DND-41 (cell line): ENCODE data around the gene CPPED1.

Source experiments
- ATAC-seq: fragments of 200-7000 bp; cut with Tn5 transposase; 3 replicates; pipeline ENCODE4 v1.9.1; 2021; ENCODE audit warnings: low read depth; ENCODE audit not compliant: insufficient read depth
- DNase-seq: peaks from one replicate; pipeline ENCODE4 v3.0.0-alpha.2; 2020
- H2AFZ ChIP-seq: 2 replicates; pipeline ENCODE4 v1.6.0; 2012; ENCODE audit warnings: low read depth, low read length
- H3K27ac ChIP-seq: 2 replicates; pipeline ENCODE4 v1.5.1; 2012; ENCODE audit warnings: low read length, inconsistent platforms
- H3K27me3 ChIP-seq: fragments of 200-600 bp; sonication (generic); 2 replicates; pipeline ENCODE4 v1.6.0; 2012; ENCODE audit warnings: low read length, mild to moderate bottlenecking, inconsistent platforms; ENCODE audit not compliant: insufficient read depth, poor library complexity
- H3K36me3 ChIP-seq: 2 replicates; pipeline ENCODE4 v1.5.1; 2012; ENCODE audit warnings: low read length, inconsistent platforms; ENCODE audit not compliant: insufficient read depth
- H3K4me1 ChIP-seq: 2 replicates; pipeline ENCODE4 v1.5.1; 2012; ENCODE audit warnings: mild to moderate bottlenecking, low read length; ENCODE audit not compliant: insufficient read depth
- H3K4me2 ChIP-seq: 2 replicates; pipeline ENCODE4 v1.6.0; 2012; ENCODE audit warnings: mild to moderate bottlenecking, moderate library complexity, low read length, inconsistent platforms; ENCODE audit not compliant: insufficient read depth
- H3K4me3 ChIP-seq, 2 experiments: fragments of 200-600 bp in 1 of 2; shearing (Covaris generic) in 1 of 2; 2 replicates each; pipeline ENCODE4 v1.5.1; 2012 to 2016; ENCODE audit warnings: inconsistent platforms in 2 of 2, low read length in 2 of 2, mild to moderate bottlenecking in 2 of 2, low read depth in 1 of 2, moderate library complexity in 1 of 2
- H3K79me2 ChIP-seq: 2 replicates; pipeline ENCODE4 v1.6.0; 2012; ENCODE audit warnings: low read length, inconsistent platforms; ENCODE audit not compliant: insufficient read depth
- H3K9ac ChIP-seq: 2 replicates; pipeline ENCODE4 v1.6.0; 2012; ENCODE audit warnings: low read depth, mild to moderate bottlenecking, inconsistent platforms, low read length, moderate library complexity
- H3K9me3 ChIP-seq: 2 replicates; pipeline ENCODE4 v1.5.1; 2012; ENCODE audit warnings: low read length, moderate library complexity, mild to moderate bottlenecking, inconsistent platforms; ENCODE audit not compliant: insufficient read depth, severe bottlenecking
- H4K20me1 ChIP-seq: 2 replicates; pipeline ENCODE4 v1.6.0; 2012; ENCODE audit warnings: low read length; ENCODE audit not compliant: insufficient read depth
- EZH2 ChIP-seq: IDR thresholded peaks from 3 replicates; pipeline ENCODE4 v1.6.1; 2012; ENCODE audit warnings: borderline replicate concordance, low read depth, mild to moderate bottlenecking, moderate library complexity, low read length, inconsistent platforms; ENCODE audit not compliant: severe bottlenecking
- TF ChIP-seq, protein P1 (sequence below): IDR thresholded peaks from 2 replicates; pipeline ENCODE4 v1.5.1; 2012; ENCODE audit warnings: borderline replicate concordance, low read length, moderate library complexity, mild to moderate bottlenecking; ENCODE audit not compliant: poor library complexity, severe bottlenecking; ENCODE audit errors: extremely low read depth

Gene CPPED1

DNA sequence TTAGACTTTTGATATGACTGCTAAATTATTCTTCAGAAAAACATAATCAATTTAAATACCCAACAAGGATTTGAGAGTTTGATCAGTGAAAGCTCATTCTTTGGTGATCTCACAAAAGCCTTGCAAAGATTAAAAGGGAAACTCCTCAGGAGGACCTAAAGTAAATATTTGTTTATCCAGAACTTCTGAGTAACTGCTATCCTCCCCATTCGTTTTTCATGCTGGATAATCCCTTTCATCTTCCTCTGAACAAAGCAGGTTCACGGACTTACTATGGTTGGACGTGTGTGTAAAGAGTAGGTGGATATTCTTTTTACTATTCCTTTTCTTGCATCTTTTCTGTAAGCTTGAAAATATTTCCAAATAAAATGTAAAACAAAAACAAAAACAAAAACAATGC, 124.7 kb downstream of the CPPED1 start:
- TF ChIP-seq, protein P1, sequence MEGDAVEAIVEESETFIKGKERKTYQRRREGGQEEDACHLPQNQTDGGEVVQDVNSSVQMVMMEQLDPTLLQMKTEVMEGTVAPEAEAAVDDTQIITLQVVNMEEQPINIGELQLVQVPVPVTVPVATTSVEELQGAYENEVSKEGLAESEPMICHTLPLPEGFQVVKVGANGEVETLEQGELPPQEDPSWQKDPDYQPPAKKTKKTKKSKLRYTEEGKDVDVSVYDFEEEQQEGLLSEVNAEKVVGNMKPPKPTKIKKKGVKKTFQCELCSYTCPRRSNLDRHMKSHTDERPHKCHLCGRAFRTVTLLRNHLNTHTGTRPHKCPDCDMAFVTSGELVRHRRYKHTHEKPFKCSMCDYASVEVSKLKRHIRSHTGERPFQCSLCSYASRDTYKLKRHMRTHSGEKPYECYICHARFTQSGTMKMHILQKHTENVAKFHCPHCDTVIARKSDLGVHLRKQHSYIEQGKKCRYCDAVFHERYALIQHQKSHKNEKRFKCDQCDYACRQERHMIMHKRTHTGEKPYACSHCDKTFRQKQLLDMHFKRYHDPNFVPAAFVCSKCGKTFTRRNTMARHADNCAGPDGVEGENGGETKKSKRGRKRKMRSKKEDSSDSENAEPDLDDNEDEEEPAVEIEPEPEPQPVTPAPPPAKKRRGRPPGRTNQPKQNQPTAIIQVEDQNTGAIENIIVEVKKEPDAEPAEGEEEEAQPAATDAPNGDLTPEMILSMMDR: no peak
- TF ChIP-seq EZH2: no peak
- no peak overlapping the region for H3K27ac ChIP-seq
- no peak overlapping the region for H3K4me3 ChIP-seq
- H3K4me1 ChIP-seq: peaks cover 11% of the 10 kb centered on the region
- H3K4me2 ChIP-seq: no peak overlapping the region
- H2AFZ ChIP-seq: no peak overlapping the region
- H3K79me2 ChIP-seq: no peaks in the 10 kb centered on the region
- no peaks in the 10 kb centered on the region for H3K27me3 ChIP-seq
- no peaks in the 10 kb centered on the region for H3K36me3 ChIP-seq
- no peak for ATAC-seq
- no peak for DNase-seq
- no peaks in the 10 kb centered on the region for H4K20me1 ChIP-seq
- no peaks in the 10 kb centered on the region for H3K9me3 ChIP-seq
- H3K9ac ChIP-seq: no peak overlapping the region

DNA sequence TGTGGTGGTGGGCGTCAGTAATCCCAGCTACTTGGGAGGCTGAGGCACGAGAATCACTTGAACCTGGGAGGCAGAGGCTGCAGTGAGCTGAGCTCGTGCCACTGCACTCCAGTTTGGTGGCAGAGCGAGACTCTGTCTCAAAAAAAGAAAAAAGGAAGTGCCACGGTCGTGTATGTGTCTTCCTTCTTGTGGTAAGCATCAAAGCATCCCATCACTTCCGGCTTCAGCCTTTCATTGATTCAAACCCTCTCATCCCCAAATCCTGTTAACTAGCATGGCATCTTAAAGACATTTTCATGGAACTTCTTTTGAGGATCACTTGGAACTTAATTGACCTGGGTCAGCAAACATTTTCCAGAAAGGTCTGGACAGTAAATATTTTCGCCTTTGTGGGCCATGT, 126.2 kb downstream of the CPPED1 start:
- no peaks in the 10 kb centered on the region for H3K36me3 ChIP-seq
- H3K4me2 ChIP-seq: no peak overlapping the region
- H3K27ac ChIP-seq: no peak overlapping the region
- H3K9me3 ChIP-seq: no peaks in the 10 kb centered on the region
- H2AFZ ChIP-seq: no peak overlapping the region
- no peak overlapping the region for H3K9ac ChIP-seq
- TF ChIP-seq, protein P1: no peak
- no peak for TF ChIP-seq EZH2
- H3K4me3 ChIP-seq: no peak overlapping the region
- no peaks in the 10 kb centered on the region for H4K20me1 ChIP-seq
- DNase-seq: peak; percentile 44
- ATAC-seq: peak; percentile 82
- peaks cover 11% of the 10 kb centered on the region for H3K4me1 ChIP-seq
- H3K27me3 ChIP-seq: no peaks in the 10 kb centered on the region
- no peaks in the 10 kb centered on the region for H3K79me2 ChIP-seq

DNA sequence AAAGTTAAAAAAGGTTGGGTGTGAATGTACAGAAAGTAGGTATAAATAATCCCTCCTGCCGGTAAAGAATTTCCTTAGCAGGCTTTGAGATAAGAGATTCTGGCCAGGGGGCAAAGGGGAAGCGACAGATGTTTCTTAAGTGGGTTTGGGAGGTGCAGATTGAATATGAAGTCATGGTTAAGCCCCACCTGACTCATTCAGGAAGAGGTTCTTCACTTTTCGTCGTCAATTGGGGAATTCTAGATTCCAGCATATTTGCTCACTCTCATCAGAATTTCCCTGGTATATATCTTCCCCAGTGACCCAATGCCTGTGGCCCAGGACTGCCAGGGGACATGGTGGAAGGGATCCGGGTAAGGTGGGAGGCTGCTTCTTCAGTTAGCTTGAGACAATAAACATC, 127.8 kb downstream of the CPPED1 start:
- DNase-seq (no peak), ATAC-seq (no peak)
- TF ChIP-seq EZH2: no peak
- TF ChIP-seq, protein P1: no peak
- Histone ChIP-seq H3K4me2 (no peak overlapping the region), H2AFZ (no peak overlapping the region), H4K20me1 (no peaks in the 10 kb centered on the region), H3K9me3 (no peaks in the 10 kb centered on the region), H3K4me3 (no peak overlapping the region), H3K79me2 (no peaks in the 10 kb centered on the region), H3K4me1 (peaks cover 11% of the 10 kb centered on the region), H3K27me3 (no peaks in the 10 kb centered on the region), H3K9ac (no peak overlapping the region), H3K36me3 (no peaks in the 10 kb centered on the region), H3K27ac (no peak overlapping the region)

DNA sequence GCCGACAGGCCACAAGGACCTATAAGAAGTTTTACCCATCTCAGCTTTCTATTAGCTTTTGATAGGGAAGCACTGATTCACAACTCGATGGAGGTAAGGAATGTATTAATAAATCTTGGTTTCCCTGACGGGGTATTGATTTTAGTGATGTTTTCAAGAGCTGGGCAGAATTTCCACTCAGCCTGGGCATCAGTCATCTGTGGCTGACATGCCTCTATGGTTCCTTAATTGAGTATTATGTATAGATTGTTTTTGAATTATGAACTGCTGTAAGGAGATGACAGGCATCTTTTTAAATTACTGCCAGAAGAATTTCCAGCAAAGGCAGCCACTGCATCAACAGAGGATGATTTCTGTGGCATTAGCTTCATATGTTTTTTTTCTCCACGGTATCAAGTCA, 128.6 kb downstream of the CPPED1 start:
- TF ChIP-seq, protein P1: no peak
- no peak for TF ChIP-seq EZH2
- no peaks in the 10 kb centered on the region for H3K36me3 ChIP-seq
- no peaks in the 10 kb centered on the region for H4K20me1 ChIP-seq
- no peak overlapping the region for H3K27ac ChIP-seq
- no peak overlapping the region for H3K4me2 ChIP-seq
- H3K4me1 ChIP-seq: peaks cover 11% of the 10 kb centered on the region
- DNase-seq: no peak
- no peak overlapping the region for H3K9ac ChIP-seq
- H3K4me3 ChIP-seq: no peak overlapping the region
- H3K9me3 ChIP-seq: no peaks in the 10 kb centered on the region
- no peaks in the 10 kb centered on the region for H3K79me2 ChIP-seq
- H2AFZ ChIP-seq: no peak overlapping the region
- H3K27me3 ChIP-seq: no peaks in the 10 kb centered on the region
- no peak for ATAC-seq
